GM18873 (cell line): ENCODE measurements around the gene MYEOV.

Source experiments
- ATAC-seq: cut with Tn5 transposase; IDR thresholded peaks from one replicate; pipeline ENCODE4 v1.9.1; 2021; ENCODE audit warnings: mild to moderate bottlenecking, moderate library complexity, moderate number of reproducible peaks; ENCODE audit not compliant: unreplicated experiment, low FRiP score

The MYEOV gene

DNA sequence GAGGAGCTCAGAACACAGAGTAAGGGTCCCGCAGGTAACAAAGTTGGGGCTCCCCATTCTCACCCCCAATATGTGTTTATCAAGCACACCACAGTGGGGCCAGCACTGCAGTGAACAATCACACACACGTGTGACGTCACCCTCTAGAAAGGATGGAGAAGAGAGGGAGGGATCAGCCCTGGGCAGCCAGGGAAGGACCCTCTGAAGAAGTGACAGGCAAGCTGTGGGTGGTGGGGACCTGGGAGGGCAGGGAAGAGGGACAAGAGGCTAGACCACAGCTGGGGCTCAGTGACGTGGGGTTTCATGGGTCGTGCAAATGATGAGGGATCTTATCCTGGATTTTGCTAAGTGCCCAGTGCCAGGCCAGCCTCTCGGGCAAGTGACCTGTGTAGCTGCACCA lies 28.7 kb upstream of the MYEOV start:
- no peak for ATAC-seq

DNA sequence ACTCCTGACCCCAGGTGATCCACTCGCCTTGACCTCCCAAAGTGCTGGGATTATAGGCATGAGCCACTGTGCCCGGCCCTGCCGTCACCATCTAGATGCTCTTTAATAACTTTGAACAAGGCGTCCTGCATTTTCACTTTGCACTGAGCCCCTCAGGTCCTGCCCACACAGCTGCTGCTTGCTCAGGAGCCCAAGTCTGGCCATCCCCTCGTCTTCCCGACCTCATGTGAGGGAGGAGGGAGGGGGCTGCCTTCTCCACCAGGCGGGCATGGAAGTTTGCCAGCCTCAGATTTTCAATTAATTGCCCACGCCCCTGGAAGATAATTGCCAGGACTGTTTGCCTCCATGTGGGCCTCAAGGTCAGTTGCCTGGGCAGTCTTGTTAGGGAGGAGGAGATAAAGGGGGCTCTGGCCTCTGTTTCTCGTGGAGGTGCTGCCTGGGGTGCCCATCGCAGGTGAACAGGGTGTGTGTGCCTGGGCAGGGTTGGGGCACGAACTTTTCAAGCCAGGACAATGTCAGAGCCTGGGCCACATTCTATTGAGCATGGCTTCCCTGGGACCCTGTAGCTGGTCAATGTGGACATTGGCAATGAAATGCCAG lies 27.9 kb upstream of the MYEOV start:
- ATAC-seq: no peak

DNA sequence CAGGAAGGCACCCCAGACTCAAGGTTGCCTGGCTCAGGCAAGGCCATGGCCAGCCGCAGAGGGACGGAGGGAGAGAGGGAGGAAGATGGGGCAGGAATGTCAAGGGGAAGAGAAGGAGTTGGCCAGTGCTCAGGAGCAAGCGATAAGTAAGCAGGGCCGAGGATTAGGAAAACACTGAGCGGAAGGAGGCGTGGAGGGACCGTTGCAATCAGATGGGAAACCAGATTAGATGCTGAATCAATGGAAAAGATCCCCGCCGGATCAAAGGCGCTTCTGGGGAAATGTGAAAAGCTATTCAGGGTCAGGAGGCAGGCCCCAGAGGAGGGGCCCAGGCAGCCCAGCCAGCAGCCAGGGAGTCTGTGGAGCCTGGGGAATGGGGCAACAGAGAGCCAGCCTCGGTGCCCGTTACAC lies 26.6 kb upstream of the MYEOV start:
- no peak for ATAC-seq

DNA sequence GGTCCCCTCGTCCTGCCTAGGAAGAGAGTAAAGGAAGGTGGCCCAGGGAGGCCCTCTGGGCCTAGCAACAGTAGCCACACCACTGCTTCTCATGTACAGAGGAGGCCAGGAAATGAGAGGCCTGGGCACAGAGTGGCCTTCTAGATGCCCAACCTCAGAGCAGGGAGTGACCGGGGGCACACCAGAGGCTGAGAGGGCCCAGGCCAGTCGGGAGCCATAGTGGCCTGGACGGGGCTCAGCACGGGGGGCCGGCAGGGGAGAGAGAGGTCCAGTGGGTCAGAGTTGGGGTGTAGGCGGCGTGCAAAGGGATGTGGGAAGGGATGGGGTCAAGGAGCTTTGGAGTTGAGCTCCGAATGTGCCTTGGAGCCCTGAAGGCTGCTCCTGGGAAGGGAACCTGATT lies 25.0 kb upstream of the MYEOV start:
- ATAC-seq: no peak

DNA sequence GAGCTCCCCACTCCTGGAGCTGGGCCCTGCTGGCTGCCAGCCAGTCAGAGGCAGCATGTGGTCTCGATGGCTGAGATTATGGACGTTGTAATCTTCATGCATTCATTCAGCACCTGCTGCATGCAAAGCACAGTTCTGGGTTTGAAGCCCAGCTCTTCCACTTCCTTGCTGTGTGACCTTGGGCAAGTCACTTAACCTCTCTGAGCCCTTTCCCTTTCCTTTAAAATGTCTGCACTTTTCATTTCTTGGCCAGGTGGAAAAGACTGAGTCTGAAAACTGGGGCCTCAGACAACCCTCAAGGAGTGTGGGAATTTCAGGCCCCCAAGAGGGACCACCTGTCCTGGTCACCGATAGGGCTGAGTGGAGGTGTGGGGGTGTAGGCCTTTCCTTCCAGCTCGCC lies 24.6 kb upstream of the MYEOV start:
- ATAC-seq: no peak

DNA sequence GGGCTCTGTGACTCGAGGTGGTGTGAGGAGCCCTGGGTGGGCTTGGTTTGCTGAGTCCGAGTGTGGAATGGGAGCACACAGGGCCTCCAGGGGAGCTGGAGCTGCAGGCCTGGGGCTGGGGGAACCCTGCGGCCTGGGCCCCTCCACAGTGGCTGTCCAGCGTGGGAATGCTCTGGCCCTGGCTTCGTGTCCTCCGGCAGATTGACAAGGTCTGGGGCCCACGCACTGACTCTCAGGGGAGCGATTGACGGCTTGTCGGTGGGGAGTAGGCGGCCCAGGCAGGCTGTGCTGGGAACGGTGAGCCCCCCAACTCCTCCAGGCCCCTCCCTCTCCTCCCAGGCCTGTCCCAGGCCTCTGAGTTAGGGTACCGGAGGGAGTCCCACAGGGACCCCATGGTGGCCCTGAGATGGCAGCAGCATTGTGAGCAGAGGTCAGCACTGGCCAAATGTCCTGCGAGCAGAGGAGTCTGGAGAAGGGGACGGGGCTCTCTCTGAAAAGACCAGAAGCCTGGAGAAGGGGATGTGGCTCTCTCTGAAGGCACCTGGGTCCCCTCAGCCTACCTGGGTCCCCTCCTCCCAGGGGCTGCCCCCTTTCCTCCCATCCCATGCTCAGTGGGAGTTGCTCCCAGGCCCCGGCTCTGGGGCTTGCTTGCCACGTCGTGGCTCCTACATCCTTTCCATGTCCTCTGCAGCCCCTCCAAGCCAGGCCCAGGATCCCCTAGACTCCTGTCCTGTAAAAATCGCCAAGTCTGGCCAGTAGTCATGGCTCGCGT lies 23.8 kb upstream of the MYEOV start:
- no peak for ATAC-seq

DNA sequence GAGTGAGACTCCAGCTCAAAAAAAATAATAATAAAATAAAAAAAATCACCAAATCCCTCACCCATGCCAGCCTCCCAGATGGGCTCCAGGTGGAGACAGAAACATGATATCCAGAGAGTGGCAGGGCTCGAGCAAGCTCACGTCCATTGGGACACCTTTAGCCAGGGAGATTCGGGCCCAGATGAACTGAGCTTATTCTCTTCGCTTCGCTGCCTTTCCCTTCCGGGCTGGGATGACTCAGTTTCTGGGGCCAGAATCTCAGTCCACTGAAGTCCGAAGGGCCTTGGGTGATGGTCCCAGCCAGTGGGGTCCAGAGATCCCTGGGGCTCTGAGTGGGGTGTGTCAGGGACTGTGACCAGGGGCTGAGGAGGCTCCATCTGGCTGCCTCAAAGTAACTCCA lies 23.0 kb upstream of the MYEOV start:
- no peak for ATAC-seq

DNA sequence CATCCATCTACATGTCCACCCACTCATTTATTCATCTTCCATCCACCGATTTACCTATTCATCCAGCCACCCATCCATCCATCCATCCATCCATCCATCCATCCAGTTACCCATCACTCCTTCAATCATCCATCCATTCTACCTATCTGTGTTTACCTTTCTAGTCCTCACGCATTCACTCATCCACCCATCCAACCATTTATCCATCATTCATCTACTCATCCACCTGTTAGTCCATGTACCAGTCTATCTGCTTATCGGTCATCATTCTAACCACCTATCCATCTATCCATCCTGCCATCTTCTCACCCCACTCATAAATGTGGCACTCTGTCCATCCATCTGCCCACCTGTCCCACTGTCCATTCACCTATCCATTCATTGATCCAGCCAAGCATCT lies 21.9 kb upstream of the MYEOV start:
- no peak for ATAC-seq

DNA sequence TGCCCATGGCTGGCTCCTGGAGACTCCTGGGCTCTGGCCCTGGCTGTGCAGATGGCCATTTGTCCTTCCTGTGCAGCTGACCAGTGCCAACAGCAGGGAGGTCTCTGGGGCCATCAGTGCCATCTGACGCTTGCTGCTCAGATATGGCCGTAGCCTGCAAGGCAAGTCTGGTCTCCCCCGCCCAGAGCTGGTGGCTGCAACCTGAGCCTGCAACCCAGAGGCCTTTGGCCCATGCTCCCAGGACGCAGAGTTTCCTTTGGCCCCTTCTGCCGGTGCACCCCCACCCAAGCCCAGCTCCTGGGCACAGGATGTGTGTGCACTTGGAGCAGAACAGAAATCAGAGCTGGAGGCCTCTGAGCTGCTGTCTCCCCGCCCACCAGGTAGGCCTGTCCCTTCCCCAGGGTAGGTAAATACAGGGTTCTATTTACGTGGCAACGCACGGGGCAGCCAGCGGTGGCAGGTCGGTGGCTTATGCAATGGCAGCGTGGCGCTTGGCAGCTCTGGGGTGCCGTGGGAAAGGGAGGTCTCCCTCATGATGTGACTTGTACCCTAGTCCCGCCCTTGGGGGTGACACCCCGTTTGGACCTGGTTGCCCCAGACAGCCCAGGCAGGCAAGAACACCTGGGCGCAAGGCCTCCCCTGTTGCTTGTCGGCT lies 21.0 kb upstream of the MYEOV start:
- ATAC-seq: no peak

DNA sequence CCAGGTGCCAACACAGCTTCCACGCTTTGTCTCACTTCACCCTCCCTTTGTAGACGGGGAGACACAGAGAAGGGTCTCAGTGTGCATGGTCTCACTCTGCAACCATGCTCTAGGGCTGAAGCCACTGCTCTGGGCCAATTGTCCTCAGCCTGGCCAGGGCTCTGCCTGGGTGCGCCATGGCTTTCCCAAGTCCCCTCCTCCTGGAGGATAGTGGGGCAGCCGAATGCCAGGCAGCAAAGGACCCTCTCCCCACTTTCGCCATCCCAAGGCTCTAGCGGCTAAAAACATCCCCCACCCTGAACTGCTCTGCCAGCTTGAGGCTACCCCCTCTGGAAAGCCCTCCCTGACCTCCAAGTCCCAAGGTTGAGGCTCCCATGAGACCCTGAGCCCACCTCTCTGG lies 20.4 kb upstream of the MYEOV start:
- no peak for ATAC-seq

DNA sequence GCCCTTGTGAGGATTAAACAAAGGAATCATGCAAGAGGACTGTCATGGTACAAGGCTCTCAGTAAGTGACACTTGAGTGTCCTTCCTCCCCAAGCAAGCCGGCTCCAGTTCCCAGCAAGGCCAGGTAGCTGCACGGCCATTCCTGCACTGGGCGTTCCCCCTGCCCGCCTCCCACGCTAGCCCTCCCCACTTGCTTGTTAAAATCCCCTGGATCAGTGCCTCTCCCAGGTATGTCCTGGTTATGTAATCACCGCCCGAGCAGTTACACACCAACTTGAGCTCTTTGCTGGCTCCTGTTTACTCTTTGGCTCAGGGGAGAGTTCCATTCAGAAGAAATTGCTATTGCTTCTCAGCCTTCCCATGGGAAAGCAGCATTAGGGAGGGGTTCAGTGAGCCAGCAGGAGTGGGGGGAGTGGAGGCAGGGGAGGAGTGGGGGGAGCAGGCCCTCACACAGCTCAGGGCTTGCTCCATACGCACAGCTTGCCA lies 19.4 kb upstream of the MYEOV start:
- no peak for ATAC-seq

DNA sequence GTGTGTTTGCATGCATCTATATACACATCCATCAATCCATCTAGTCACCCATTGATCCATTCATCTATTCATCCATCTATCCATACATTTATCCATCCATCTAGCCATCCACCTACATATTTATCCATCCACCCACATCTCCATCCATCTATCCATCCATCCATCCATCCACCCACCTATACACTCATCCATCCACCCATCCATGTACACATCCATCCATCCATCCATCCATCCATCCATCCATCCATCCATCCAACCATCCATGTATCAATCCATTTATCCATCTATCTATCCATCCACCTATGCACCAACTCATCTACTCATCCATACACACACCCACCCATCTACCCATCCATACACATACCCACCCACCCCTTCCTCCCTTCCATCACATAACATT lies 18.8 kb upstream of the MYEOV start:
- no peak for ATAC-seq

DNA sequence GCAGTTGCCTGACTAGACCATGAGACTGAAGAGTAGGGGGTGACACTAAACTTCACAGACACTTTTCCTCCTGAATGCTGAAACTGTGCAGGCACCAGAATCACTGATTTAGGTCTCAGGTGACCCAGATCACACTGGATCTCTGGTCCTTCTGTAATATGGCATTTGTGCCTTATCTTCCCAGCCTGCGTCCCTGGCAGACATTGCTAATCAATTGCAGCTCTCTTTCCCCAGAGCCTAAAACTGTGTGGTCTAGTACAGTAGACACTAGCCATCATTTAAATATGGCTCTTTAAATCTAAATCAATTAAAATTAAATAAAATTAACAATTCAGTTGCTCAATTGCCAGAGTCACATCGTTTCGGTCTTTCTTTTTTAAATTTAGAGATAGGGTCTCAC lies 17.8 kb upstream of the MYEOV start:
- ATAC-seq: no peak

DNA sequence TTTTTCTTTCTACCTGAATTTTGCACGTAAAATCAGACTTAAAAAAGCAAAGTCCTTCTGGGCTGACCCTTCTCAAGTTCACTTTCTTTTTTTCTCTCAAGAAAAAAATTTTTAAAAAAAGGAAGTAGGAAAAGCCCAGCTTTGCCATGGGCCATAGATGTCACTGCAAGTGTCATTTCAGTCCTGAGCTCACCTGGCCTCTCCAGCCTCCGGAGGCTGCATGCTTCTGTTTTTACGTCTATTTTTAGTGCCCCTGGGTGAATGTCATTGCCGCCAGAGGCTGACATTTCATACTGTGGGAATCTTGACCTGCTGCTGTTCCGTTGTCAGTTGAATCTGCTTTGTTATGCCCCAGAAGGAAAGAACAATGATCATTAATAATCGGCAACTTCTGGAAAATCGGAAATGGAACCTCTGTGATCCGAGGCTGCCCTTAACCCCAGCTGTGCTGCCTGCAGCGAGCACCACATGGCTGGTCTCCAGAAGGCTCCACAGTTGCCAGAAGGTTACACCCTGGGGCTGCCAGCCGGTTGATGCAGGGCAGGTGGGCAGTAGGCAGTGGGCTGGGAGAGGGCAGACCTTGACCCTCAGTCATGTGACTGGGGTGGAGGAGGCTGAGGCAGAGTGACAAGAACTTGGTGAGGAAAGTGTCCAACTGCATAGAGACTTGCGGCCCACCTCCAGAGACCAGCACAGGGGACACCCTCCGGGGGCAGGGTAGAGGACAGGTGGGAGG lies 16.7 kb upstream of the MYEOV start:
- ATAC-seq: no peak

DNA sequence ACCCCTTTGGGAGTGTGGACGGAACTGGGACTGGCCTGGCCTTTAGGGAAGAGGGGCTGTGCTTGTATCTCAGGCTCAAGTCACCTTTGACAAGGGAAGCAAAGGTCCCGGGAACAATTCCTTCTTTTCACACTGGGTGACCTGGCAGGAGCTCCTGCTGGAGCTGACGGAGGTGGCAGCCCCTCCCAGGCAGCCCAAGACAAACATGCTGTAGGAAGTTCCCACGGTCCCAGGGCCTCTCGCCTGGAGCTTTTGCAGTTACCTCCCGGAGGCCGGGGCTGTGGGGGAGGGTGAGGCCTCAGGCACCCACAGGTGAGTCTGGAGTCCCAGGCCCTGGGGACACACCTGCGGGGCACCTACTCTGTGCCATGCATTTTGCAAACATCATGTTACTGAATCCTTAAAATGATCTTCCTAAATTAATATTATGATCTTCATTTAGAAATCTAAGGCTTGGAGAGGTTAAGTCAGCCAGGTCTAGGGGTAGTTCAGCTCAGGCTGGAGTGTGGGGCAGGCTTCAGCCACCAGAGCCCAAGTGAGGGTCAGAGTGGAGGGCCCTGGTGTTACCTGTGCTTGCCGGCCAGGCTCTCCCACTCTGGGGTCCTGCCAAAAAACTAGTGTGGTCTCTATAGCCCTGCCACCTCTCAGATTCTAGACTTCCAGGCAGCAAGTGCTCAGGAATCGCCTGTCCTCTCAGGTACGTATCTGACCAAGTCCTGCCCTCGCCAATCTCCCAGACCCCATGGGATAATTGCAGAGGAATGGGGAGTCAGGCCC lies 15.7 kb upstream of the MYEOV start:
- no peak for ATAC-seq

DNA sequence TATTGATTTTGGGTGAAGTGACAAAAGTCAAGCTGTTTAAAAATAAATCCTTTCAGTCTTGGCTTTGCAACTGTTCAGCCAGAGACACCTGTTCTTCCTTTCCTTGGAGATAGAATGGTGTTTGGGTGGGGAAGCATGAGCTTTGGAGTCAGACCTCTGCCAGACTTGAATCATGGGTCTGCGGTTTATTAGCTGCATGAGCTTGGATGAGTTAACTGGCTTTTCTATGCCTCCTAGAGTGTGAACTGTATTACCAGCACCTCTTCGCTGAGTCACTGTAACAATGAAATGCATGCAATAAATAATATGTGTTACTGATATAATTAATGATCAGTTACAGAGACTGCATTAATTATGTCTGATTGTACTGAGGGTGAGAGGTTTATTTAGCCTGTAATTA lies 13.5 kb upstream of the MYEOV start:
- ATAC-seq: no peak

DNA sequence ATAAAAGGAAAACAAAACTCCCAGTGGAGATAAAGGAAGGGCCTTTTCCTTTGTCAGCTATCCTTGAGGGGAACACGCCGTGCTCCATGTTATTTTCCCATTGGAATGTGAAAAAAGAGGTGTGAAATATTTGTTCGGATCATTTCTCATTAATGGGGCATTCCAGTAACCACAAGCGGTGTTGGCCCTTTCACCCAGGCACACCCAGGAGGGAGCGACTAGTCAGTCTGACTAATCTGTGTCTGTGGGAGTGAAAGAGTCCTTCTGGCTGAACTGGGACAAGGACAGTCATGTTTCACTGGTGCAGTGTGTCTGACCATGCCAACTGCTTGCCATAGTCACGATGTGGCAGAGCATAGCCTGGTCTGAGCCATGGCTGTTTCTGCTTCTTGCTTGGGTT lies 13.0 kb upstream of the MYEOV start:
- no peak for ATAC-seq

DNA sequence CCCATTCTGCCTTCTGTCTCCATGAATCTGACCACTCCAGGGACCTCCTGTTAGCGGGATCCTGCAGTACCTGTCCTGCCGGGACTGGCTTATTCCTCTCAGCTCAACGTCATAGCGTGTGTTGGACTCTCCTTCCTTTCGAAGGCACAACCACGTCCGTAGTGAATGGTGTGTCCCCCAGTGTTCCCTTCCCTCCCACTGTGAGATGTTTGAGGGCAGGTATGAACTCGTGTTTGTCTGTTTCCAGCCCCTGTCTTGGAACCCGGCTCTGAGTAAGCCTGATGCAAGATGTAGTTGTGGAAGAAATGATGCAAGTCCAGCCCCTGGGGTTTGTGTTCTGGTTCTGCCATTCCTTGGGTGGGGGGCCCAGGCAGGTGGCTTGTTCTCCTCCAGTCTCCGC lies 10.5 kb upstream of the MYEOV start:
- no peak for ATAC-seq

DNA sequence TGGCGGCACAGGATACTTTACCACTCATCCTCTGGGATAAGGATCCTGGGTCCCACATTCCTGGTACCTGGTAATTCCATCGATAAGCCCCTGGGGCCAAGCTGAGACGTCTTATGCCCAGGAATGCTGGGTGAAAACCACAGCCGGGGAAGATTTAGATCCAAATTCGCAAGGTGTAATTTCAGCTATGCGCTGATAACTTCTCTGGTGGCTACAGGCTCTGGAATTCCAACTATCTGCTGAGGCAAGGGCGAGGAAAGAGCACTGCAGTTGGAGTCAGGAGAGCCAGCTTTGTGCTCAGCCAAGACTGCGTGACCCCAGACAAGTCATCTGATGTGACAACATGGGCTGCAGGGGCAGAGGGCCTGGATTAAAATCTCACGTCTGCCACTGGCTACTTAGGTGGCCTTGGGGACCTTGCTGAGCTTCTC lies 9.9 kb upstream of the MYEOV start:
- ATAC-seq: no peak

DNA sequence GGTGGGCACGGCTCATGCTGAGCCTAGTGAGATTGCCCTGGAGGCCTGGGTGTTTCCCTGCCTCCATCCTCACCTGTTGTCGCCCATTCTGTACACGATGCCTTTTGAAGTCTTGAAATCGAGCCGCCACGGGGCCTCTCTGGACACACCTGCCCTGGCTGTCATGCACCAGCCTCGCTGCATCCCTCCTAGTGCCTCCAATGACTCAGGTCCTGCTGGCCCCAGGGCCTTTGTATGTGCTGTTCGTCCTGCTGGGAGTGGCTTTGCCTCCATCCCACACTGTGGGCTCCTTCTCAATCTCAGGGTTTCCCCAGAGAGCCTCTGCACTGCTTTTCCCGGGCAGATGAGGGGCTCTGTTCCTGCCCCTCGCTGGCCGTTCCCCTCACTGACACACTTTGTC lies 8.9 kb upstream of the MYEOV start:
- no peak for ATAC-seq
